Rectal smooth muscle tissue (tissue), 1 donor: Measurements from ENCODE around the gene CAMK2B.

Experiments
- H3K27ac ChIP-seq: one replicate; pipeline ENCODE4 v1.7.0; 2013; ENCODE audit warnings: low read depth, low read length, inconsistent platforms
- H3K27me3 ChIP-seq: one replicate; pipeline ENCODE4 v1.7.0; 2013; ENCODE audit warnings: low read length; ENCODE audit not compliant: control insufficient read depth, insufficient read depth
- H3K36me3 ChIP-seq: one replicate; pipeline ENCODE4 v1.7.0; 2013; ENCODE audit warnings: low read length; ENCODE audit not compliant: control insufficient read depth, insufficient read depth
- H3K4me1 ChIP-seq: one replicate; pipeline ENCODE4 v1.7.0; 2013; ENCODE audit warnings: low read length; ENCODE audit not compliant: control insufficient read depth, insufficient read depth
- H3K4me3 ChIP-seq: one replicate; pipeline ENCODE4 v1.7.0; 2013; ENCODE audit warnings: low read length
- H3K9ac ChIP-seq: one replicate; pipeline ENCODE4 v1.7.0; 2013; ENCODE audit warnings: low read length

Gene CAMK2B

GRCh38 chr7:44259547-44260457, 65.6 kb downstream of the CAMK2B start:
- Histone ChIP-seq H3K27ac (no peak overlapping the region), H3K4me3 (no peak overlapping the region), H3K27me3 (no peaks in the 10 kb centered on the region), H3K4me1 (peaks cover 17% of the 10 kb centered on the region), H3K9ac (no peak overlapping the region), H3K36me3 (no peaks in the 10 kb centered on the region)

- H3K27me3 ChIP-seq = no peaks in the 10 kb centered on the region
- H3K4me3 ChIP-seq = no peak overlapping the region
- no peak overlapping the region for H3K9ac ChIP-seq
- H3K4me1 ChIP-seq = peaks cover 17% of the 10 kb centered on the region
- H3K27ac ChIP-seq = no peak overlapping the region
- no peaks in the 10 kb centered on the region for H3K36me3 ChIP-seq
Measured at GRCh38 chr7:44258865-44259546, 66.4 kb downstream of the CAMK2B start.

- no peaks in the 10 kb centered on the region for H3K27me3 ChIP-seq
- peaks cover 17% of the 10 kb centered on the region for H3K4me1 ChIP-seq
- H3K4me3 ChIP-seq = no peak overlapping the region
- H3K36me3 ChIP-seq = no peaks in the 10 kb centered on the region
- no peak overlapping the region for H3K9ac ChIP-seq
- no peak overlapping the region for H3K27ac ChIP-seq
Measured at GRCh38 chr7:44258423-44258760, 67.0 kb downstream of the CAMK2B start.

GRCh38 chr7:44257618-44258422, 67.6 kb downstream of the CAMK2B start:
- Histone ChIP-seq H3K27me3 (no peaks in the 10 kb centered on the region), H3K36me3 (no peaks in the 10 kb centered on the region), H3K4me1 (peaks cover 17% of the 10 kb centered on the region), H3K4me3 (peak overlapping the region; percentile 31), H3K27ac (peak overlapping the region; percentile 17), H3K9ac (peak overlapping the region; percentile 13)

GRCh38 chr7:44257213-44257612, 68.2 kb downstream of the CAMK2B start:
- H3K4me3 ChIP-seq = no peak overlapping the region
- H3K27me3 ChIP-seq = no peaks in the 10 kb centered on the region
- H3K36me3 ChIP-seq = no peaks in the 10 kb centered on the region
- no peak overlapping the region for H3K9ac ChIP-seq
- no peak overlapping the region for H3K27ac ChIP-seq
- H3K4me1 ChIP-seq = peaks cover 17% of the 10 kb centered on the region

- no peak overlapping the region for H3K27ac ChIP-seq
- H3K4me3 ChIP-seq = no peak overlapping the region
- H3K9ac ChIP-seq = no peak overlapping the region
- H3K36me3 ChIP-seq = no peaks in the 10 kb centered on the region
- peaks cover 17% of the 10 kb centered on the region for H3K4me1 ChIP-seq
- no peaks in the 10 kb centered on the region for H3K27me3 ChIP-seq
Measured at GRCh38 chr7:44256459-44256858, 68.9 kb downstream of the CAMK2B start.

- Histone ChIP-seq H3K36me3 (no peaks in the 10 kb centered on the region), H3K27me3 (no peaks in the 10 kb centered on the region), H3K27ac (no peak overlapping the region), H3K4me1 (no peaks in the 10 kb centered on the region), H3K9ac (no peak overlapping the region), H3K4me3 (no peak overlapping the region)
Measured at GRCh38 chr7:44251881-44252280, 73.5 kb downstream of the CAMK2B start.

- no peak overlapping the region for H3K9ac ChIP-seq
- H3K4me1 ChIP-seq = no peaks in the 10 kb centered on the region
- no peak overlapping the region for H3K4me3 ChIP-seq
- no peak overlapping the region for H3K27ac ChIP-seq
- no peaks in the 10 kb centered on the region for H3K27me3 ChIP-seq
- H3K36me3 ChIP-seq = no peaks in the 10 kb centered on the region
Measured at GRCh38 chr7:44251269-44251668, 74.1 kb downstream of the CAMK2B start.

- Histone ChIP-seq H3K36me3 (no peaks in the 10 kb centered on the region), H3K9ac (no peak overlapping the region), H3K27me3 (no peaks in the 10 kb centered on the region), H3K4me1 (no peaks in the 10 kb centered on the region), H3K4me3 (no peak overlapping the region), H3K27ac (no peak overlapping the region)
Measured at GRCh38 chr7:44249639-44250234, 75.7 kb downstream of the CAMK2B start.

- no peaks in the 10 kb centered on the region for H3K27me3 ChIP-seq
- no peaks in the 10 kb centered on the region for H3K36me3 ChIP-seq
- no peak overlapping the region for H3K9ac ChIP-seq
- no peak overlapping the region for H3K27ac ChIP-seq
- H3K4me3 ChIP-seq = no peak overlapping the region
- no peaks in the 10 kb centered on the region for H3K4me1 ChIP-seq
Measured at GRCh38 chr7:44247868-44248651, 77.3 kb downstream of the CAMK2B start.

- Histone ChIP-seq H3K9ac (no peak overlapping the region), H3K36me3 (no peaks in the 10 kb centered on the region), H3K27me3 (no peaks in the 10 kb centered on the region), H3K27ac (no peak overlapping the region), H3K4me3 (no peak overlapping the region), H3K4me1 (no peaks in the 10 kb centered on the region)
Measured at GRCh38 chr7:44246396-44247113, 78.8 kb downstream of the CAMK2B start.
